ENCODE data around the gene EFNB3. TPM values are rescaled to one million over a fixed set of nuclear protein-coding genes. Genes with fewer than 3 reads are reported as not detected.

The EFNB3 gene
- total and polyA plus RNA-seq, 2 of the 8 experiments (the other 6 are each of a cell fraction or from before 2014, with no cell fraction given), result 15.0 to 27.3 TPM

- TF ChIP-seq KDM5A (IDR thresholded peaks at IDR 0.05; ENCODE audit: low read length) (no peak), BRCA1 (IDR thresholded peaks at IDR 0.05; ENCODE audit: low read depth, low read length) (no peak), POU5F1 (IDR thresholded peaks at IDR 0.05; ENCODE audit: low read depth, low read length) (no peak)
Observed at GRCh38 chr17:7720125-7720524, 15.1 kb downstream of the EFNB3 start (continued).

Measured in H1 (cell line).